Left hindlimb (tissue), 1 donor: ENCODE results near the gene RSKR.
"Not testable (repeated sequence)": the region's sequence is repeated elsewhere in the genome, so short reads cannot be mapped to it uniquely, and the experiment has no call there.

Experiments used
- DNase-seq: peaks from one replicate; pipeline ENCODE4 v3.0.0-alpha.2; 2018

RSKR gene

DNA sequence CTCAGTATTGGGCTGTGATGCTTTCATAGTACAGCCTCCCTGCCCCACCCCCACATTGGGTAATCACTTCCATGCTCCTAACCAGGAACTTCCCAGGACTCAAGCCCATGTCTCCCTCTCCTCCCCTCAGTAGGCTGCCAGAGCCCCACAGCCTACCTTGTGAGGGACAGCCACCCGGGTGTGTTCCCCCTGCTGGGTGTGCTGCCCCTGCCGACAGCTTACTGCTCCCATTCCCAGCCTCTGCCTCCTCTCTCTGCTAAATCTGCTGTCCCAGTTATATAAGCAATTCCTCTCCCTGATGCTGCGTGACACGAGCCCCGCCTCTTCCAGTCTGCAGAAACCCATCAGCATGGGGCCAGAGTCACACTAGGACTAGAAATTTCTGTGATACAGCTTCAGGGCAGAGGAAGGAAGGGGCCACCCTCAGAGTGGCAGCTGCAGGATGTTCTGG is at the start of gene RSKR:
Gene RSKR (minus strand): TSS at position 255 of the 451 bp plus-strand sequence. CDS start 24 bp downstream, at position 231.
- no peak for DNase-seq

DNA sequence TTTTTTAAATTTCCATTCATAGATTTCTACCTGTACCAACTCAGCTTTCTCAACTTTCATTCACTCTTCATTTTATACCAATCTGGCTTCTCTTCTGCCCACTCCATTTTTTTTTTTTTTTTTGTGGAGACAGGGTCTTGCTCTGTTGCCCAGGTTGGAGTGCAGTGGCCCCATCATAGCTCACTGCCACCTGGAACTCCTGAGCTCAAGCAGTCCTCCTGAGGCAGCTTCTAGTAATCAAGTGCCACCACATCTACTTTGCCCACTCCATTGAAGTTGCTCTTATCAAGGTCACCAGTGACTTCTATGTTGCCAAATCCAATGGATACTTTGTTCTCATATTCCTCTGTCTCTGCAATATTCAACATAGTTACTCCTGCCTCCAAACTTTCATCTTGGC is 49.7 kb upstream of the RSKR start:
- no peak for DNase-seq

DNA sequence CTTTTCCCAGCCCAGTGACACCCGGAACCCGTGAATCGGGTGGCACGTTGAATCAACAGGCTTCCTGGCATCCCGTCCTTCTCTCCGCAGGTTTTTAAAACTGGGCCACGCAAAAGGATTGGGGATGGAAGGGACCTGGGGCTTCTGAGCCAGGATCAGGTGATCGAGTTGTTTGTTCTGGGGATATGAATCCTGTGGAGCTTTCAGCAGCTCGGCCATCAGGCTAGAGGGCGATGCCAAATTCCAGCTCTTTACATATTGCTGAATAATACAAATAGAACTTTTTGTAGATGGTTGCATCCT is 48.5 kb upstream of the RSKR start:
- DNase-seq = no peak

- DNase-seq = peak; percentile 95
Observed at GRCh38 chr17:28661635-28662526, 47.9 kb upstream of the RSKR start, which contains the start of the genes SDF2 and SUPT6H. Gene SDF2, minus strand, starts transcription at chr17:28661906. Its CDS starts 30 bp downstream, at chr17:28661876. Gene SUPT6H, plus strand, starts transcription at chr17:28662205. Its CDS starts 11,197 bp downstream, at chr17:28673402.

DNA sequence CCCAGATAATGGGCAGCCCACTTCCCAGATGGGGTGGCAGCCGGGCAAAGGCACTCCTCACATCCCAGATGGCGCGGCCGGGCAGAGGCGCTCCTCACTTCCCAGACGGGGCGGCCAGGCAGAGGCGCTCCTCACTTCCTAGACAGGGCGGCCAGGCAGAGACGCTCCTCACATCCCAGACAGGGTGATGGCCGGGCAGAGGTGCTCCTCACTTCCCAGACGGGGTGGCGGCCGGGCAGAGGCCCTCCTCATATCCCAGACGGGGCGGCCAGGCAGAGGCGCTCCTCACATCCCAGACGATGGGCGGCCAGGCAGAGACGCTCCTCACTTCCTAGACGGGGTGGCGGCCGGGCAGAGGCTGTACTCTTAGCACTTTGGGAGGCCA is 45.5 kb upstream of the RSKR start:
- DNase-seq = not testable (repeated sequence)

DNA sequence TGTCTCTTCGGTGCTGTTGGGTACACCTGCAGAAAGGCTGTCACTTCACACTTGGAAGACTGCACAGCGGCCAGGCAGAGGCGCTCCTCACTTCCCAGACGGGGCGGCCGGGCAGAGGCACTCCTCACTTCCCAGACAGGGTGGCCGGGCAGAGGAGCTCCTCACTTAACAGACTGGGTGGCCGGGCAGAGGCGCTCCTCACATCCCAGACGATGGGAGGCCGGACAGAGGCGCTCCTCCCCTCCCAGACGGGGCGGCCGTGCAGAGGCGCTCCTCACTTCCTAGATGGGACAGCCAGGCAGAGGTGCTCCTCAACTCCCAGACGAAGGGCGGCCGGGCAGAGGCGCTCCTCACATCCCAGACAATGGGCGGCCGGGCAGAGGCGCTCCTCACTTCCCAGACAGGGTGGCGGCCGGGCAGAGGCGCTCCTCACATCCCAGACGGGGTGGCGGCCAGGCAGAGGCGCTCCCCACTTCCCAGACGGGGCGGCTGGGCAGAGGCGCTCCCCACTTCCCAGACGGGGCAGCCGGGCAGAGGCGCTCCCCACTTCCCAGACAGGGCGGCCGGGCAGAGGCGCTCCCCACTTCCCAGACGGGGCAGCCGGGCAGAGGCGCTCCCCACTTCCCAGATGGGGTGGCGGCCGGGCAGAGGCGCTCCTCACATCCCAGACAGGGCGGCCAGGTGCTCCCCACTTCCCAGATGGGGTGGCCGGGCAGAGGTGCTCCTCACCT is 44.9 kb upstream of the RSKR start:
- DNase-seq = not testable (repeated sequence)

GRCh38 chr17:28658342-28658741 is 44.4 kb upstream of the RSKR start:
- DNase-seq = not testable (repeated sequence)

- no peak for DNase-seq
Observed at GRCh38 chr17:28657756-28658155, 43.8 kb upstream of the RSKR start.

- DNase-seq = no peak
Observed at GRCh38 chr17:28655160-28655559, 41.2 kb upstream of the RSKR start.

DNA sequence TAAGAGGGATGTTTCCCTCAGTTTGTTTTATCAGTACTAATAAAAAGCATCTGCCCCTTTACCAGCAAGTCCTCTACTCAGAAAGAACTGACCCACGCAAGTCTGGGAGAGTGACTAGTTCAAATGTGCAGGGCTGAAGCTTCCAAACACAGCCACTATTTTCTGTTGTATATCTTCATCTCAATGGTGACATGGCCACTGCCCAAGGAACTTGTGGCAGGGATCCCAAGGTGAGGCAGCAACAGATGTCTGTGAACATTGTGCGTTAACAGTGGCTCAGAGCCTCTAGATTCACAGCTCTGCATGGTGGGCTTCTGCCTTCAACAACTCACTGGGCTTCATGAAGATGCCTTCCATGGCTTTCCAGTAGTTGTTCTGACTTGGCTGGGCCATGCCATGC is 34.7 kb upstream of the RSKR start:
- DNase-seq = no peak

GRCh38 chr17:28646039-28646754 is 32.2 kb upstream of the RSKR start:
- no peak for DNase-seq

GRCh38 chr17:28645576-28645939 is 31.6 kb upstream of the RSKR start:
- no peak for DNase-seq

DNA sequence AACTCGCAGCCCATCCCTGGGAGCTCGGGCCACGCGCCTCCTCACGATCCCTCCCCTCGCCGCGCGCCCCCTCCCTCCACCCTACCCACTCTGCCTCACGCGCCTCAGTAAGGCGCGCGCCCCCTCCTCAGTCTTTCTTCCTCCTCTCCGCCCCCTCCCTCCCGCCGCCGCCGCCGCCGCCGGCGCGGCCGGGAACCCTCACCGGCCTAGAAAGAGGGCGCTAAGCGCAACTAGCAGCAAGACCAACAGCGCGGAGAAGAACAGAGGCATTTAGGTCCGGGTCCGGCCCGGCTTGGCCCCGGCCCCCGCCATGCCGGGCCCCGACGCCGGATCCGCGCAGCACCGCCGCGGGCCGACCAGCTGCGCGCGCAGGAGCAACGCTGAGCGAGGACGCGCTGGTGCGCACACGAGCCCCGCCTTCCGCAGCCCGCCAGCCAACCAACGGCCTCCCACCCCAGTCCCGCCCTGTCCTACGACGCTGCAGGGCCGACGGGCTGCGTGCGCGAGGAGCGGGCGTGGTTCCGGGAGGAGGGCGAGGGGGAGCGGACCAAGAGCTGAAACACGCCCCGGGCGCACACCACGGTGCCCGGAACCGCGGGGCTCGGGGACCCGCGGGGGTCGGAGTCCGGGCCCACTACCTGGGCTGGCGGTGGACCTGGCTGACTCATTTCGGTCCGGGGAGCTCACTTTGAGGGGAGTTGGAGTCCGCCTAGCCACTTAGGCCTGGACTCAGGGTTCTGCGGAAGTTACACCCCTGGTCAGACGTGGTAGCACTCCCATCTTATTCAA is 31.0 kb upstream of the RSKR start, which contains the start of gene BLTP2:
Gene BLTP2 (minus strand): TSS at position 372 of the 789 bp plus-strand sequence. CDS start 102 bp downstream, at position 270.
- DNase-seq = peak; percentile 97

GRCh38 chr17:28643983-28644786 is 30.2 kb upstream of the RSKR start:
- no peak for DNase-seq

- DNase-seq = no peak
Observed at GRCh38 chr17:28641579-28641978, 27.6 kb upstream of the RSKR start.

DNA sequence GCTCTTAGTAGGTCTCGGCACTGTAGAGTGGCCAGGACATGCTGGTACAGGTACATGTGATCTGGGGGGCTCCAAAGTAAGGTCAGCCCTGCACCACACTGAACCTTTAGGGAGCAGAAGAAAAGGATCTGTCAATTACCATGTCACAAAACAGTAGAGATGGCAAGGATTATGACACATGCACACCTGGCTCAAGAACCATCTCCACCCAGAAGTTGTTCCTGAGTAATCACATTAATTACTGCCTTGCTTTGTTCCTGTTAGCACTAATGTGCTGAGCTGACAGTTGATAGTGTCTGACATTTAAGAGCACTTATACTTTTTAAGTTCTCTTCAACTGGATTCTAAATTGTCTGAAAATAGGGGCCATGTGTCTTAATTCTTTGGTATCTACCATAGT is 21.5 kb upstream of the RSKR start:
- DNase-seq = no peak

DNA sequence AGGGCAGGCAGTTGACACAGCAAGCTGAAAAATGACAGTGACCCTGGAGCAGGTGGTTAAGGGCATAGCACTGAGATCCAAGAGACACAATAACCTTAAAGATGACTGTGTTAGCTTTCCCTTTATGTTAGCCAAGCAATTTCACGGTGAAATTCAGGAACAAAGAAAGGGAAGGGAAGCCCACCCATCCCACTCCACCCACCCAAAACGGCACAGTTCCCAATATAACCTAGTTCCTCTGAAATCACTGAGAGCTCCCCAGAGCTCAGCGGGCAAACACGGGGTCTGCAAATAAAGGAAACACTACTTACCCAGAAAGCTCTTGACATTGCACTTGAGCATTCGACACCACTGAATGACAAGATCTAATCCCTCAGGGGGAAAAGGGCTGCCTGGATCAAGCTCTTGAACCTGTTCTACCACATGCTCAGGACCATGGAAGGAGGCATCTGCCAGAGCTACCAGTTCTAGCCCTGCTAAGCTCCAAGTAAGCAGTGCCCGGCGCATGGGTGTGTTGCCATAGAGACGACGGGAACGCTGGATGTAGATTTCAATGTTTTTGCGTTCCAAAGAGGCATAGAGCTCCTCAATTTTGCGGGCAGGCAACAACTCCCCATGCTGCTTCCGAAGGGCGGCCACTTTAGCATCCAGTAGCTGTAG is 20.4 kb upstream of the RSKR start:
- no peak for DNase-seq

DNA sequence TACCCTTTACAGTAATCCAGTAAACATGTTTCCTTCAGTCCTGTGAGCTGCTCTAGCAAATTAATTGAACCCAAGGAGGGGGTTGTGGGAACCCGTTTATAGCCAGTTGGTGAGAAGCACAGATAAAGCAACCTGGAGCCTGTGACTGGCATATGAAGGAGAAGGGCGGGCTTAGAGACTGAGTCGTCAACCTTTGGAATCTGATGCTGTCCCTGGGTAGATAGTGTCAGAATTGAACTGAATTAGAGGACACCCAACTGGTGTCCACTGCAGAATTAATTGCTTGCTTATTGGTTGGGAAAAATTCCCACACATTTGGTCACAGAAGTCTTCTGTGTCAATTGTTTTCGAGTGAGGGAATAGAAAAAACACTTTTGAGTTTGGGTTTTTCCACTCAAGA is 12.8 kb upstream of the RSKR start:
- no peak for DNase-seq

- DNase-seq = no peak
Observed at GRCh38 chr17:28624148-28624547, 10.2 kb upstream of the RSKR start.

DNA sequence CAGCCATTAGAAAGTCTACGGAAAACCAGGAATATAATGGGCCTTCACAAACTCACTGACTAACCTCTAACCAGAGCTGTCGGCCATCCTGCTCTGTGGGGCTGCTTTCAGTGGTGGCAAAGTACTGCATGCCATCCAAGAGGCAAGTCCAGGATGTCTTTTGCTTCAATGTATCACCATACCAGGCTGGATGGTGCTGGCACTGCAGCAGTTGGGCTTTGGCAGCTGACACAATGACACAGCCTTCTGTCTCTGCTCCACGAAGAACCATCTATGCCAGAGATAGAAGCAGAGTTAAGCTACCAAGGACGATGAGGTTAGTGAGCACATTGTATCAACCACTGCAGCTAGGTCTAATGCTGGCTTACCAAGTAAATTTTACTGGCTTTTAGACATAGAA is 9.7 kb upstream of the RSKR start:
- no peak for DNase-seq

DNA sequence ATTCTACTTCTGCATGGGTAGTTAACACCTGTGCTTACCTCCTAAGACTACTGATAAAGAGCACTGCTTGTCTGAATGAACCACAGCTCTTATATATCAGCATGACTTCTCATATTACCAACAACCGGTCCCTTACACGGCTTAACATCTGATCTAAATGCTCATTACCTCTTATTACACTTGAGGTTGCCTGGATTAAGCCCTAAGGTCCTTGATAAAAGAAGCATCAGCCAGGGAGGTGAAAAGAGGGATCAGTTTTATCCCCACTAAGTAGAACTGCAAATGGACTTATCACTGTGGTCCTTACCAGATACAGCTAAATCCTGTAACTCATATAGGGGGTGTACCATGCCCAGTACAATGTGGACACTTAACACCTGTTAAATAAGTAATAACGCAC is 8.2 kb upstream of the RSKR start:
- no peak for DNase-seq
